ENCODE data around the gene ELMO1. TPM values are rescaled to one million over a fixed set of nuclear protein-coding genes. Genes with fewer than 3 reads are reported as not detected.

Gene ELMO1
- total RNA-seq, 1 donor from 2014 or later = 151 TPM

DNA sequence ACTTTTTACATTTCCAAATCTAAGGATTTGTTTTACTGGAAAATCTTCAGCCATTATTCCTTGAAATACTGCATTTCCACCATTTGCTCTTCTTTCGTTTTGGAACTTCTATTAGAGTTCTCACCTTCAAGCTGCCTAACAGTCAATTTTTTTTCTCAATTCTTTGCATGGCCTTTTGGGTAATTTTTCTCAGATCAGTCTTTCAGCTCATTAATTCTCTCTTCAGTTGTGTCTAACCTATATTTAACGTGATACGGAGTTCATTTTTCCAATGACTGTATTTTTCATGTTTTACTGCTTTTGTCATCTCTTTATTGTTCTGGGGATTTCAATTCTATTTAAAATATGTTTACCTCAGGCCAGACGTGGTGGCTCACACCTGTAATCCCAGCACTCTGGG lies 600.7 kb downstream of the ELMO1 start:
- peaks cover 13% of the 10 kb centered on the region for H3K4me1 Mint-ChIP-seq (ENCODE audit: unreplicated experiment)
- H3K4me3 Mint-ChIP-seq (ENCODE audit: unreplicated experiment) = no peak overlapping the region
- peaks cover 9% of the 10 kb centered on the region for H3K36me3 Mint-ChIP-seq (ENCODE audit: low read depth, unreplicated experiment)
- H3K9me3 Mint-ChIP-seq (ENCODE audit: unreplicated experiment) = no peaks in the 10 kb centered on the region
- H3K27ac Mint-ChIP-seq (ENCODE audit: unreplicated experiment) = no peak overlapping the region
- H3K27me3 Mint-ChIP-seq (ENCODE audit: unreplicated experiment) = peaks cover 7% of the 10 kb centered on the region
- DNase-seq (ENCODE audit: low spot score) = no peak
- TF ChIP-seq, protein P1, sequence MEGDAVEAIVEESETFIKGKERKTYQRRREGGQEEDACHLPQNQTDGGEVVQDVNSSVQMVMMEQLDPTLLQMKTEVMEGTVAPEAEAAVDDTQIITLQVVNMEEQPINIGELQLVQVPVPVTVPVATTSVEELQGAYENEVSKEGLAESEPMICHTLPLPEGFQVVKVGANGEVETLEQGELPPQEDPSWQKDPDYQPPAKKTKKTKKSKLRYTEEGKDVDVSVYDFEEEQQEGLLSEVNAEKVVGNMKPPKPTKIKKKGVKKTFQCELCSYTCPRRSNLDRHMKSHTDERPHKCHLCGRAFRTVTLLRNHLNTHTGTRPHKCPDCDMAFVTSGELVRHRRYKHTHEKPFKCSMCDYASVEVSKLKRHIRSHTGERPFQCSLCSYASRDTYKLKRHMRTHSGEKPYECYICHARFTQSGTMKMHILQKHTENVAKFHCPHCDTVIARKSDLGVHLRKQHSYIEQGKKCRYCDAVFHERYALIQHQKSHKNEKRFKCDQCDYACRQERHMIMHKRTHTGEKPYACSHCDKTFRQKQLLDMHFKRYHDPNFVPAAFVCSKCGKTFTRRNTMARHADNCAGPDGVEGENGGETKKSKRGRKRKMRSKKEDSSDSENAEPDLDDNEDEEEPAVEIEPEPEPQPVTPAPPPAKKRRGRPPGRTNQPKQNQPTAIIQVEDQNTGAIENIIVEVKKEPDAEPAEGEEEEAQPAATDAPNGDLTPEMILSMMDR (IDR thresholded peaks at IDR 0.05; ENCODE audit: unreplicated experiment) = no peak

DNA sequence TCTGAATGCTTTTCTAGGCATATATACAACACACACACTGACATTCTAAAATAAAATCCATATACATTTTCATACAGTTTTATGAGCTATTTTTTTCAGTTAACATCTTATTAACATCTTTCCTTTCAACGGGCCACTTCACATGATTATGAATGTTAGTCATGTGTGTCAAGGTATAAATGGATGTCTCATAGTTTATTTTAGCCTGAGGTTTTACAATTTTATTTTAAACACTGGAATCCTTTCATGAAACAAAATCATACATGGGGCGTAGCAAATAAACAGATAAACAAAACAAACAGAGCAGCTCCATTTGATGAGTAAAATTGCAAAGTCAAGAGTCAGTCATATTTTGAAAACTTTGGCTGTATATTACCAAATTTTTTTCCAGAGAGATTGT lies 604.3 kb downstream of the ELMO1 start:
- Mint-ChIP-seq H3K27ac (ENCODE audit: unreplicated experiment) (no peak overlapping the region), H3K4me3 (ENCODE audit: unreplicated experiment) (no peak overlapping the region), H3K9me3 (ENCODE audit: unreplicated experiment) (no peaks in the 10 kb centered on the region), H3K36me3 (ENCODE audit: low read depth, unreplicated experiment) (peaks cover 6% of the 10 kb centered on the region), H3K27me3 (ENCODE audit: unreplicated experiment) (peaks cover 2% of the 10 kb centered on the region), H3K4me1 (ENCODE audit: unreplicated experiment) (no peaks in the 10 kb centered on the region)
- no peak for DNase-seq (ENCODE audit: low spot score)
- TF ChIP-seq, protein P1 (IDR thresholded peaks at IDR 0.05; ENCODE audit: unreplicated experiment) = no peak

DNA sequence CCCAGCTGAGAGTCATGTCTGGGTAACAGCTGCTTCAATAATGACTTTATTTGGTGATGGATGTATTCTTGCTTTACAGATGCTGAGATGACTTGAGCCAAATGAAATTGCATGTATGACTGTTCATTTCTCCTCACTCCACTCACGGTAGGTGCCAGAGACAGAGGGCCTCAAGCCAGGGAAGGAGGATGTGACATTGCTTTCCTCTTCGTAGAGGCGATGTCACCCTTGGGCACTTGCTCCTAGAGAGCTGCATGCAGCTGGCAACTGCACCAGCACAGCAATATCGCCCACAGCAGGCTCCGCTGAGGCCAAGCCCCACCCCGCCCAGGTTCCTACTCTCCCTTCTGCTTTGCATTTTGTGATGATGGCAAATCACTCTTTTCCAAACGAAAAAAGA lies 607.8 kb downstream of the ELMO1 start:
- TF ChIP-seq, protein P1 (IDR thresholded peaks at IDR 0.05; ENCODE audit: unreplicated experiment) = no peak
- no peaks in the 10 kb centered on the region for H3K36me3 Mint-ChIP-seq (ENCODE audit: low read depth, unreplicated experiment)
- no peak overlapping the region for H3K27ac Mint-ChIP-seq (ENCODE audit: unreplicated experiment)
- peaks cover 1% of the 10 kb centered on the region for H3K27me3 Mint-ChIP-seq (ENCODE audit: unreplicated experiment)
- no peak overlapping the region for H3K4me3 Mint-ChIP-seq (ENCODE audit: unreplicated experiment)
- no peaks in the 10 kb centered on the region for H3K9me3 Mint-ChIP-seq (ENCODE audit: unreplicated experiment)
- H3K4me1 Mint-ChIP-seq (ENCODE audit: unreplicated experiment) = no peaks in the 10 kb centered on the region
- no peak for DNase-seq (ENCODE audit: low spot score)

DNA sequence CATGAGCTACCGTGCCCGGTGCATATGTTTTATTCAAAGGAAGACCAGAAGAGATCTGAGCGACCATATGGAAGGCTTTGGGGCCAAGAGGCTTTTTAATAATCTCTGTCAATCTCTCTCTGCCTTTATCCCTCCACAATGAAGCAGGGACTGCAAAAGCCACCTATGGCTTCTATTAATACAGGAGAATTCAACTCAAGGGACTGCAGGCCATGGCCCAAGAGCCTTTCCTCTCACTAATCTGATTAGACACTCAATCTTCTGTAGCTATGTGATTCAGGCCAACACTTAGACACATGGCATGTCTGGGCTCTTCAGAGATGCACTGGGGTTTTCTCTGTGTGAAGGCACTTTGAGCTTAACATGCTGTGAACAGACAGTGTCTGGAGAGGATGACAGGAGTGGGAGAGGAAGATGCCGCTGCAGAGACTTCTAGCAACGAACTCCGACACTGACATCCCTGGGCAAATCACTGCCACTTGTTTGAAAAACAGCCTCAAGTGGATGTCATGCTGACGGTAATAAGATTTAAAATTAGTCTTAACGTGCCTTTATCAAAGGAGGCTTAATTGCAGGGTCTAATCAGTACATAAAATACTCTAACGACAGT lies 609.9 kb downstream of the ELMO1 start:
- H3K27me3 Mint-ChIP-seq (ENCODE audit: unreplicated experiment) = no peaks in the 10 kb centered on the region
- peaks cover 13% of the 10 kb centered on the region for H3K4me1 Mint-ChIP-seq (ENCODE audit: unreplicated experiment)
- H3K9me3 Mint-ChIP-seq (ENCODE audit: unreplicated experiment) = no peaks in the 10 kb centered on the region
- H3K27ac Mint-ChIP-seq (ENCODE audit: unreplicated experiment) = no peak overlapping the region
- no peaks in the 10 kb centered on the region for H3K36me3 Mint-ChIP-seq (ENCODE audit: low read depth, unreplicated experiment)
- no peak overlapping the region for H3K4me3 Mint-ChIP-seq (ENCODE audit: unreplicated experiment)
- TF ChIP-seq, protein P1 (IDR thresholded peaks at IDR 0.05; ENCODE audit: unreplicated experiment) = no peak
- DNase-seq (ENCODE audit: low spot score) = no peak

DNA sequence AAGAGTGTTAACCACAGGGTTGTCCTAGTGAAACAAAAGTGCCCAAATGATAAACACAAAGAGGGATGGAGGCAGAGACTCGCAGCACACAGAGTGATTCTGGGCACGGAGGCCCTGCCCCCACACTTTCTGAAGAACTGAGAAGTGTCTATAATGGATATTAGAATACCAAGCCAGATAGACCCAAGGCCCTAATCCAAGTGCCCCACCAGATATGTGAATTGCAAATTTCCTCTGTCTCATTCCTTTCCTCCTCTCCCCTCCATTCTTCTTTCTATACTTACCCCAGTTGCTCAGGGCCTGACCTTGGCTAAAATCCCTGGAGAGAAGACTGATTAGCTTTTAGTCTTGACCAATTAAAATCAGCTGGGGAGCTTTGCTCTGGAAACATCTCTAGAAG lies 617.6 kb downstream of the ELMO1 start:
- no peaks in the 10 kb centered on the region for H3K9me3 Mint-ChIP-seq (ENCODE audit: unreplicated experiment)
- H3K36me3 Mint-ChIP-seq (ENCODE audit: low read depth, unreplicated experiment) = no peaks in the 10 kb centered on the region
- no peaks in the 10 kb centered on the region for H3K27me3 Mint-ChIP-seq (ENCODE audit: unreplicated experiment)
- TF ChIP-seq, protein P1 (IDR thresholded peaks at IDR 0.05; ENCODE audit: unreplicated experiment) = no peak
- no peak overlapping the region for H3K27ac Mint-ChIP-seq (ENCODE audit: unreplicated experiment)
- peaks cover 13% of the 10 kb centered on the region for H3K4me1 Mint-ChIP-seq (ENCODE audit: unreplicated experiment)
- no peak for DNase-seq (ENCODE audit: low spot score)
- H3K4me3 Mint-ChIP-seq (ENCODE audit: unreplicated experiment) = no peak overlapping the region

Measured in endothelial cell (in vitro differentiated cells).